Pancreas (tissue), 10 donors: ENCODE data around the gene GABBR1. TPM values are rescaled to one million over a fixed set of nuclear protein-coding genes. Genes with fewer than 3 reads are reported as not detected.
"Not testable (repeated sequence)": the region's sequence is repeated elsewhere in the genome, so short reads cannot be mapped to it uniquely, and the experiment has no call there.

ENCODE experiments used
- ATAC-seq, 4 donors: fragments of 200-7000 bp; cut with Tn5 transposase; one replicate each; pipeline versions ENCODE4 v1.8.0 to v1.9.1; 2020; ENCODE audit warnings: mild to moderate bottlenecking in 4 of 4, moderate library complexity in 4 of 4
- DNase-seq, 6 donors: peaks; one replicate each; pipeline ENCODE4 v3.0.0-alpha.2; 2020
- FAIRE-seq: peaks from 2 replicates; lab custom pipeline; 2012; peaks lifted over from hg19 to GRCh38; lab: Jason Lieb, UNC
- H3K27ac ChIP-seq, 4 donors: fragments of 200-600 bp; sonication (generic); 1 replicate in 3 of 4; 2 replicates in 1 of 4; pipeline versions ENCODE4 v1.5.0 to v1.8.0; 2020
- H3K27me3 ChIP-seq, 4 donors: fragments of 200-600 bp; one replicate each; pipeline ENCODE4 v1.8.0; 2021
- H3K36me3 ChIP-seq, 3 donors: fragments of 200-600 bp; sonication (generic) in 1 of 3; one replicate each; pipeline versions ENCODE4 v1.5.0 to v1.8.0; 2020 to 2021
- H3K4me1 ChIP-seq, 3 donors: fragments of 200-600 bp; one replicate each; pipeline ENCODE4 v1.8.0; 2021
- H3K4me3 ChIP-seq, 4 donors: fragments of 200-600 bp; sonication (generic) in 2 of 4; one replicate each; pipeline versions ENCODE4 v1.5.0 to v1.8.0; 2020 to 2021
- H3K9me3 ChIP-seq, 4 donors: fragments of 200-600 bp; one replicate each; pipeline ENCODE4 v1.8.0; 2021
- CTCF ChIP-seq, 4 donors: fragments of 200-600 bp; sonication (generic) in 3 of 4; IDR thresholded peaks; one replicate each; pipeline versions ENCODE4 v1.5.0 to v1.8.0; 2021; ENCODE audit warnings: antibody characterized with exemption in 4 of 4
- WGBS, 2 donors: extraction: QIAGEN DNeasy Blood & Tissue Kit; methylation state at CpG; one replicate each; pipeline ENCODE4 v1.1.7; 2013; 5-methylcytosine and 5-hydroxymethylcytosine counted together
- intact Hi-C, 3 donors: fragments of 100-400 bp; cut with DNase I; formaldehyde crosslinking; loops; one replicate each; pipeline versions ENCODE4 v1.11.1 to v1.14.2; 2022
- polyA plus RNA-seq, 2 donors: library from polyadenylated mRNA; stranded (reverse); fragments of 200-250 nt; gene quantifications; one replicate each; pipeline ENCODE4 v1.2.3, GENCODE V29; 2013
- total RNA-seq, 6 donors: library from RNA; stranded (reverse); fragmentation: NEBNext Ultra II Directional in 4 of 6; extraction: Animal tissue kit (Norgen Biotek cat#: 25700) in 4 of 6; gene quantifications; one replicate each; pipeline versions ENCODE4 v1.2.1 to v1.2.4, GENCODE V29; 2021 to 2023
- donor health status: healthy with polysubstance abuse.
- donor health status: DM: no; HTN: no; CAD: no; lungs with moderate emphysema.
- donor health status: DM: no; HTN: no; CAD: no.
- donor health status: control.
- donor health status: control.
- donor health status: Bipolar disorder and iron deficiency.
- donor health status: DM: yes; HTN: yes; CAD: no.
- donor health status: DM: no; HTN: no; CAD: no.
- donor health status: DM: no; HTN: no; CAD: no.
- donor health status: DM: yes; HTN: yes; CAD: no.

The GABBR1 gene
- total and polyA plus RNA-seq, 8 donors, result 5.2 to 26.7 (median 8.7) TPM

- FAIRE-seq (no peak), DNase-seq (no peak), ATAC-seq (no peak)
- no peaks in the 10 kb centered on the region for H3K9me3 ChIP-seq
- no peaks in the 10 kb centered on the region for H3K36me3 ChIP-seq
- WGBS, 2 donors, result 80% methylated on average over 5 of the region's 5 CpGs
- H3K27ac ChIP-seq, result no peak overlapping the region
- H3K4me1 ChIP-seq, result no peaks in the 10 kb centered on the region
- H3K4me3 ChIP-seq, result no peak overlapping the region
- intact Hi-C loops, result no loop called here
- TF ChIP-seq CTCF (IDR thresholded peaks at IDR 0.05), result no peak
- H3K27me3 ChIP-seq, result no peaks in the 10 kb centered on the region
These were observed 45.1 kb upstream of the GABBR1 start for GRCh38 chr6:29678114-29678513.

DNA sequence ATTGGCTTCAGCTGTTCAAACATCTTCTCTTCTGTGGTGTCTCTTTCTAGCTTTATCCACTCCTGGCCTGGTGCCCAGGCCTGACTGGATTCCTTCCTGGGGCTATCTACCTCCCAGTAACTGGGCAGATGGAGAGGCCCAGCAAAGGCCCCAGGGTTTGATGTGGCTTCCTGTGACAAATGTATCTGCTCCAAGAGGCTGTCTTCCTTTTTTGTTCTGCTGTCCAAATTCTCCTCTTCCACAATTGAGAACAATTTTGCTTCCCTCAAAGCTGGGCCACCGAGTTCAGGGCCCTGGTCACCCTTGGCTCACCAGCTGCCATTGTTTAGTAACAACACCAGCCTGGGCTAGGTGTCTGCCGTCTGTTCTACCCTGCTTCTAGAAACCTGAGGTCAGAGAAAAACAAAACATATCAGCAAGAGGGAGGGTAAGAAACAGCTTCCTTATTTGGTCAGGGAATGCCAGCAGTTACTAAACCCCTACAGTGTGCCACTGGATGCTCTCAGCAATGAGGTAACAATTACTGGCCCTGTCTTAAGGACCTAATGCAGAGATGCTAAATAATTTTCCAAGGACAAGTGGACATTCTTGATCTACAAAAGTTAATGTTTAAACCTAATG is 44.1 kb upstream of the GABBR1 start:
- TF ChIP-seq CTCF (IDR thresholded peaks at IDR 0.05), result no peak
- no peak for FAIRE-seq
- no peaks in the 10 kb centered on the region for H3K9me3 ChIP-seq
- H3K4me1 ChIP-seq, result no peaks in the 10 kb centered on the region
- H3K27ac ChIP-seq, result no peak overlapping the region
- intact Hi-C loops, result no loop called here
- ATAC-seq, result peak in 1 of 4 donors; percentile 24
- no peaks in the 10 kb centered on the region for H3K27me3 ChIP-seq
- DNase-seq, result no peak
- no peaks in the 10 kb centered on the region for H3K36me3 ChIP-seq
- 39 to 41% methylated on average over 2 of the region's 2 CpGs for WGBS, 2 donors
- no peak overlapping the region for H3K4me3 ChIP-seq

DNA sequence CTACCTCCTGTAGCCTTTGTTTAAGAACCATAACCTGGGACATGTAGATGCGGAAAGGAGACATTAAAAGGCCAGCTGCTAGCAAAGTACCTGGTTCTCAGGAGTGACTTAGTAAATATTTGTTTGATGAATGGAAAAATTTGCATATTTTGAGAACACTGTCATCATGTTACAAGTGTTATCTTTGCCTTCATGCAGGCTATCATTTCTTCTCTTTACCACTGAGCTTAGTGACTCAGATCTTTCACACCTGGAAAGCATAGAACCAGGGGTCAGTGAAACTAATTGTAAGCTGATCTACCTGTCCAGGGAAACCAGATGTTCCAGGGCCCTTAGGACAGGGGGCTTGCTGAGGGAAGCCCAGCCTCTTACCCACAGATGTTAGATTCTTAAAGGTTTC is 42.6 kb upstream of the GABBR1 start:
- 42 to 77% methylated on average over 1 of the region's 1 CpG for WGBS, 2 donors
- ATAC-seq, result no peak
- Histone ChIP-seq H3K4me3 (no peak overlapping the region), H3K9me3 (no peaks in the 10 kb centered on the region), H3K36me3 (no peaks in the 10 kb centered on the region), H3K27me3 (no peaks in the 10 kb centered on the region), H3K27ac (no peak overlapping the region), H3K4me1 (no peaks in the 10 kb centered on the region)
- no peak for DNase-seq
- FAIRE-seq, result no peak
- intact Hi-C loops, result no loop called here
- no peak for TF ChIP-seq CTCF (IDR thresholded peaks at IDR 0.05)

DNA sequence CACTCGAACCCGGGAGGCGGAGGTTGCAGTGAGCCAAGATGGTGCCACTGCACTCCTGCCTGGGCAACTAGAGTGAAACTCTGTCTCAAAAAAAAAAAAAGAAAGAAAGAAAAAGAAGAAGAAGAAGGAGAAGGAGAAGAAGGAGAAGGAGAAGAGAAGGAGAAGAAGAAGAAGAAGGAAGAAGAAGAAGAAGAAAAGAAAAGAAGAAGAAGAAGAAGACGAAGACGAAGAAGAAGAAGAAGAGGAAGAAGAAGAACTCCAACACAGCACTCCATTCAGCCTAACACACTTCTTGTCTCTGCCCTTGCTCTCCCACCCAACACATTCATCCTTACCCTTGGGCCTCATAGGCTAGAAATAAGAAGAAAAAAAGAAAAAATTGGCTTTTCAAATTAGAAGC is 41.0 kb upstream of the GABBR1 start:
- Histone ChIP-seq H3K27ac (no peak overlapping the region), H3K27me3 (no peaks in the 10 kb centered on the region), H3K4me3 (no peak overlapping the region), H3K4me1 (no peaks in the 10 kb centered on the region), H3K9me3 (no peaks in the 10 kb centered on the region), H3K36me3 (no peaks in the 10 kb centered on the region)
- TF ChIP-seq CTCF (IDR thresholded peaks at IDR 0.05), result no peak
- no peak for DNase-seq
- FAIRE-seq, result no peak
- ATAC-seq, result no peak
- intact Hi-C loops, result no loop called here
- 71 to 82% methylated on average over 5 of the region's 5 CpGs for WGBS, 2 donors

- Histone ChIP-seq H3K27ac (no peak overlapping the region), H3K36me3 (no peaks in the 10 kb centered on the region), H3K4me3 (no peak overlapping the region), H3K27me3 (no peaks in the 10 kb centered on the region), H3K4me1 (no peaks in the 10 kb centered on the region), H3K9me3 (no peaks in the 10 kb centered on the region)
- TF ChIP-seq CTCF (IDR thresholded peaks at IDR 0.05), result no peak
- FAIRE-seq, result no peak
- no peak for DNase-seq
- no peak for ATAC-seq
- WGBS, 2 donors, result 85 to 91% methylated on average over 12 of the region's 12 CpGs
- intact Hi-C loops, result no loop called here
These were observed 40.2 kb upstream of the GABBR1 start for GRCh38 chr6:29673161-29673560.

- H3K9me3 ChIP-seq, H3K27ac ChIP-seq, DNase-seq, H3K27me3 ChIP-seq, ATAC-seq, H3K4me3 ChIP-seq, FAIRE-seq, H3K36me3 ChIP-seq, H3K4me1 ChIP-seq, intact Hi-C loops: not testable (repeated sequence)
- 79 to 91% methylated on average over 5 of the region's 5 CpGs for WGBS, 2 donors
These were observed 39.1 kb upstream of the GABBR1 start for GRCh38 chr6:29672116-29672515.
